Spleen (tissue), 7 donors: ENCODE results near the gene GYG2.

Source experiments
- POLR2AphosphoS5 ChIP-seq, 3 donors: sonication (generic); formaldehyde crosslinking; IDR thresholded peaks; one replicate each; pipeline ENCODE4 v1.5.1; 2017; ENCODE audit warnings: antibody characterized with exemption in 3 of 3
- TF ChIP-seq, protein P1 (sequence below), 11 experiments: fragments of 200-600 bp in 7 of 11; fragments of 450-650 bp in 4 of 11; sonication (generic) in 4 of 11; IDR thresholded peaks in 8 of 11; conservative IDR thresholded peaks in 3 of 11; 1 replicate in 7 of 11; 2 replicates in 4 of 11; pipeline versions ENCODE4 v1.4.0 to v1.8.0; 2016 to 2021; ENCODE audit warnings: antibody characterized with exemption in 11 of 11, inconsistent platforms in 4 of 11, mild to moderate bottlenecking in 1 of 11
- donor health status: DM: no; HTN: no; CAD: no; lungs with moderate emphysema.
- donor health status: DM: no; HTN: no; CAD: no.
- donor health status: DM: no; HTN: no; CAD: no.

DNA sequence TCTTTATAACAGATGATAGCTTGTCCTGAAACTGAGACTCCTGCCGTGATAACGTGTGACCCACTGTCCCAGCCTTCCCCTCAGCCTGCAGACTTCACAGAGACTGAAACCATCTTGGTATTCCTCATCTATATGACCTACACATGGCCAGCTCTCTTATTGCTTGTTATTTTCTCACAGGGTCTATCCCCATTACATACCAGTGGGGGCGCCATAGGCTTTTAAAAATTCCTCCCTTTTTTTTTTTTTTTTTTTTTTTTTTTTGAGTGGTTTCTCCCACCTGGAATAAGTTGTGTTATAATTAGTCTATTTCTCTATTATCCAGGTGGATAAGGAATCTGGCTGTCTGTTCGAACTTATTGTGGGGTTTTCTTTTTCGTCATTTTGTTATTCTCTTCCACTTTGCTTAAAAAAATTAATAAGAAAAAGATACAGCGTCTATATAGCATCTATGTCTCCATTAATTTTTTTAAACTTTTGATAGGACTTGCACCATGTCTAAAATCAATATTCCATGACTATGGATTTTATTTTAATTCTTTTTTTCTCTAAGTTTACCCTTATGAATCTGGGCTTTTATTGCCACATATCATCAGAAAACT is 47.2 kb downstream of the GYG2 start:
- TF ChIP-seq, protein P1, sequence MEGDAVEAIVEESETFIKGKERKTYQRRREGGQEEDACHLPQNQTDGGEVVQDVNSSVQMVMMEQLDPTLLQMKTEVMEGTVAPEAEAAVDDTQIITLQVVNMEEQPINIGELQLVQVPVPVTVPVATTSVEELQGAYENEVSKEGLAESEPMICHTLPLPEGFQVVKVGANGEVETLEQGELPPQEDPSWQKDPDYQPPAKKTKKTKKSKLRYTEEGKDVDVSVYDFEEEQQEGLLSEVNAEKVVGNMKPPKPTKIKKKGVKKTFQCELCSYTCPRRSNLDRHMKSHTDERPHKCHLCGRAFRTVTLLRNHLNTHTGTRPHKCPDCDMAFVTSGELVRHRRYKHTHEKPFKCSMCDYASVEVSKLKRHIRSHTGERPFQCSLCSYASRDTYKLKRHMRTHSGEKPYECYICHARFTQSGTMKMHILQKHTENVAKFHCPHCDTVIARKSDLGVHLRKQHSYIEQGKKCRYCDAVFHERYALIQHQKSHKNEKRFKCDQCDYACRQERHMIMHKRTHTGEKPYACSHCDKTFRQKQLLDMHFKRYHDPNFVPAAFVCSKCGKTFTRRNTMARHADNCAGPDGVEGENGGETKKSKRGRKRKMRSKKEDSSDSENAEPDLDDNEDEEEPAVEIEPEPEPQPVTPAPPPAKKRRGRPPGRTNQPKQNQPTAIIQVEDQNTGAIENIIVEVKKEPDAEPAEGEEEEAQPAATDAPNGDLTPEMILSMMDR (IDR thresholded peaks at IDR 0.05 in 8 of 11, conservative IDR thresholded peaks at IDR 0.05 in 3 of 11): peak in 5 of 11 experiments; percentile 14 to 46 (median 33)
- no peak for TF ChIP-seq POLR2AphosphoS5 (IDR thresholded peaks at IDR 0.05)
